Activated naive CD8-positive, alpha-beta T cell treated with anti-CD3 and anti-CD28 coated beads for 36 hours (primary cell): ENCODE measurements around the gene CELSR2. TPM values are rescaled to one million over a fixed set of nuclear protein-coding genes. Genes with fewer than 3 reads are reported as not detected.

Source experiments
- DNase-seq: peaks from one replicate; pipeline ENCODE4 v3.0.0; 2021
- H3K27ac Mint-ChIP-seq: one replicate; pipeline ENCODE4 v1.8.0; 2022; ENCODE audit warnings: mild to moderate bottlenecking, moderate library complexity, mixed read lengths
- H3K27me3 Mint-ChIP-seq: one replicate; pipeline ENCODE4 v1.8.0; 2022; ENCODE audit warnings: mild to moderate bottlenecking, mixed read lengths
- H3K36me3 Mint-ChIP-seq: one replicate; pipeline ENCODE4 v1.8.0; 2021; ENCODE audit warnings: mild to moderate bottlenecking, mixed read lengths
- H3K4me1 Mint-ChIP-seq: one replicate; pipeline ENCODE4 v1.8.0; 2021; ENCODE audit warnings: mixed read lengths
- H3K4me3 Mint-ChIP-seq: one replicate; pipeline ENCODE4 v1.8.0; 2022; ENCODE audit warnings: mild to moderate bottlenecking, moderate library complexity, mixed read lengths
- H3K9me3 Mint-ChIP-seq: one replicate; pipeline ENCODE4 v1.8.0; 2022; ENCODE audit warnings: mixed read lengths
- total RNA-seq, 2 experiments: library from RNA; stranded (reverse); gene quantifications; one replicate each; pipeline ENCODE4 v1.2.3, GENCODE V29; 2021

The CELSR2 gene, protein sequence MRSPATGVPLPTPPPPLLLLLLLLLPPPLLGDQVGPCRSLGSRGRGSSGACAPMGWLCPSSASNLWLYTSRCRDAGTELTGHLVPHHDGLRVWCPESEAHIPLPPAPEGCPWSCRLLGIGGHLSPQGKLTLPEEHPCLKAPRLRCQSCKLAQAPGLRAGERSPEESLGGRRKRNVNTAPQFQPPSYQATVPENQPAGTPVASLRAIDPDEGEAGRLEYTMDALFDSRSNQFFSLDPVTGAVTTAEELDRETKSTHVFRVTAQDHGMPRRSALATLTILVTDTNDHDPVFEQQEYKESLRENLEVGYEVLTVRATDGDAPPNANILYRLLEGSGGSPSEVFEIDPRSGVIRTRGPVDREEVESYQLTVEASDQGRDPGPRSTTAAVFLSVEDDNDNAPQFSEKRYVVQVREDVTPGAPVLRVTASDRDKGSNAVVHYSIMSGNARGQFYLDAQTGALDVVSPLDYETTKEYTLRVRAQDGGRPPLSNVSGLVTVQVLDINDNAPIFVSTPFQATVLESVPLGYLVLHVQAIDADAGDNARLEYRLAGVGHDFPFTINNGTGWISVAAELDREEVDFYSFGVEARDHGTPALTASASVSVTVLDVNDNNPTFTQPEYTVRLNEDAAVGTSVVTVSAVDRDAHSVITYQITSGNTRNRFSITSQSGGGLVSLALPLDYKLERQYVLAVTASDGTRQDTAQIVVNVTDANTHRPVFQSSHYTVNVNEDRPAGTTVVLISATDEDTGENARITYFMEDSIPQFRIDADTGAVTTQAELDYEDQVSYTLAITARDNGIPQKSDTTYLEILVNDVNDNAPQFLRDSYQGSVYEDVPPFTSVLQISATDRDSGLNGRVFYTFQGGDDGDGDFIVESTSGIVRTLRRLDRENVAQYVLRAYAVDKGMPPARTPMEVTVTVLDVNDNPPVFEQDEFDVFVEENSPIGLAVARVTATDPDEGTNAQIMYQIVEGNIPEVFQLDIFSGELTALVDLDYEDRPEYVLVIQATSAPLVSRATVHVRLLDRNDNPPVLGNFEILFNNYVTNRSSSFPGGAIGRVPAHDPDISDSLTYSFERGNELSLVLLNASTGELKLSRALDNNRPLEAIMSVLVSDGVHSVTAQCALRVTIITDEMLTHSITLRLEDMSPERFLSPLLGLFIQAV (N-terminal part only)
- 1 to 10 TPM; 2.6 TPM for total RNA-seq

DNA sequence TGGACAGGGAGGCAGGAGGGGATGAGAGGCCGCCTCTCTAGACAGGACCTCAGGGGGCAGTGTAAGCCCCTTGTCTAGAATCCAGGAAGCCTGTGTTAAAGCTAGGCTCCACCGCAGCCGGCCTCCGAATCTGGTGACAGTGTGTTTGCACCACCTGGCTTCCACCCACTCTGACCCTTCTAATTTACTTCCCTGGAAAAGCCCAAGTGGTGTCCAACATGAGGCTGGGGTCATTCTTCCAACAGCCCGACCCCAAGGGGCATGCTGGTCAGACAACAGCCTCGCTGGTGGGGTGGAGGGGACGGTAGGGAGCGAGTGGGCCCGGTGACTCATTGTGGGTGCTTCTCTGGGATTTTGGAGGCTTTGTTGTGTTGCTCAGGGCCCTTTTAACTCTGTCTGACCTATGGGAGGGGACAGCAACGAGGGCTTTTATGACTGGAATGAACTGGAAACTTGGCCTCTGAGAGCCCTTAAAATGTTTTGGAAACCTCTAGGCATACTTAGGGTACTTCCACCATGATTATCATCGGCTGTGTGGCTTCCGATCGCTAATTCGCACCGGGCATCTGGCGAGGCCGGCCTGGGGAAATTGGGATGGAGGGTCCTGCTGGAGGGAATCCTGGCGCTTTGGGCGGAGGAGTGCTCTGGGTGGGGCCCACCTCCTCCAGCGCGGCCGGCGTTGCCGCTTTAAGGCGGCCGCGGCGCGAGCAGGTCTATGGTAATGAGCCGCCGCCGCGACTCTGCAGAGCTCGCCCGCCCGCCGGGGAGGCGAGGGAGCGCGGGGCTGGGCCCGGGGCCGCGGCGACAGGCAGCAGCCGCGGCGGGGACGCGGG, at the start of gene CELSR2:
Gene CELSR2, plus strand, starts transcription at position 743 of the 833 bp plus-strand sequence. CDS start 541 bp downstream, outside the sequence.
- H3K4me3 Mint-ChIP-seq: peak within 1 kb of the TSS; percentile 53
- peaks cover 4% of the 10 kb centered on the region for H3K27me3 Mint-ChIP-seq
- no peaks in the 10 kb centered on the region for H3K9me3 Mint-ChIP-seq
- no peak within 1 kb of the TSS for H3K27ac Mint-ChIP-seq
- peak; percentile 73 for DNase-seq
- H3K36me3 Mint-ChIP-seq: no peaks in the 10 kb centered on the region
- H3K4me1 Mint-ChIP-seq: peaks cover 8% of the 10 kb centered on the region

DNA sequence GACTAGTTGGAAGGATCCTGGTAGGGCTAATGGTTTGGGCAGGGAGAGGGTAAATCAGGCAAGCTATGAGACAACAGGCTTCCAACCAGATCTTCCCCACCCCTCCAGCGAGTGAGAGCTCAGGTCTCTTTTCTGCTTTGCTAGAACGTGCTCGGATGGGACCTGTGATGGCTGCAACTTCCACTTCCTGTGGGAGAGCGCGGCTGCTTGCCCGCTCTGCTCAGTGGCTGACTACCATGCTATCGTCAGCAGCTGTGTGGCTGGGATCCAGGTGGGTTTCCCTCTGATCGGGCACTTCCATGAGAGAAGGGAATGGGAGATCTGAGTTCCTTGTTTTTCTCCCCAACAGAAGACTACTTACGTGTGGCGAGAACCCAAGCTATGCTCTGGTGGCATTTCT, 49.6 kb upstream of the CELSR2 start:
- Mint-ChIP-seq H3K36me3 (peaks cover 2% of the 10 kb centered on the region), H3K27me3 (no peaks in the 10 kb centered on the region), H3K9me3 (no peaks in the 10 kb centered on the region), H3K4me1 (peaks cover 14% of the 10 kb centered on the region), H3K27ac (peak overlapping the region; percentile 6), H3K4me3 (no peak overlapping the region)
- no peak for DNase-seq

DNA sequence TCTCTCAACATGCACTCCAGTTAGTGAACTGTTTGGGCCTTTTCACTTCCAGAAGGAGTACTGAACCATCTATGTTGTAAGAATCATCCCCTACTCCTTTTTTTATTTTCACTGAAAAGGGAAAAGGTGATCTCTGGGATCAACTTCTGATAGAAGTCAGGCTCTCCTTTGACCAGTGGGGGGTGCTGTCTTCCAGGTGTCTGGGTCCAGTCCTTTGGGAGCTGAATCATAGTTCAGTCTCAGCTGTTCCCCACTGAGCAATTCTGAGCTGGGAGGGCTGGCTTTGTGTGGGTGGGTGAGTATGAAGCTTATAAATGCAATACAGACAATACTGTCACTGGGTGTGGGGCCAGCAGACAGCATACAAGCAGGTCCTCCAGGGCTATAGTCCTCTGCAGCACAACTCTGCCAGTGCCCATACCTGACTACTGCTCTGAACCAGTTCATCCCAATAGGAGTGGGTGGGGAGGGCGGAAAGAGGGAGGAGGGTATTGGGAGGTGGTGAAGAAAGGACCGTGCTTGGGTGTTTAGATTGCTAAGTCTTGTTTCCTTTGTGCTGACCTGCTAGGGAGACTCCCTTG, 48.1 kb upstream of the CELSR2 start:
- peak; percentile 66 for DNase-seq
- Mint-ChIP-seq H3K36me3 (peaks cover 2% of the 10 kb centered on the region), H3K27ac (no peak overlapping the region), H3K4me1 (peaks cover 14% of the 10 kb centered on the region), H3K4me3 (no peak overlapping the region), H3K9me3 (no peaks in the 10 kb centered on the region), H3K27me3 (no peaks in the 10 kb centered on the region)

DNA sequence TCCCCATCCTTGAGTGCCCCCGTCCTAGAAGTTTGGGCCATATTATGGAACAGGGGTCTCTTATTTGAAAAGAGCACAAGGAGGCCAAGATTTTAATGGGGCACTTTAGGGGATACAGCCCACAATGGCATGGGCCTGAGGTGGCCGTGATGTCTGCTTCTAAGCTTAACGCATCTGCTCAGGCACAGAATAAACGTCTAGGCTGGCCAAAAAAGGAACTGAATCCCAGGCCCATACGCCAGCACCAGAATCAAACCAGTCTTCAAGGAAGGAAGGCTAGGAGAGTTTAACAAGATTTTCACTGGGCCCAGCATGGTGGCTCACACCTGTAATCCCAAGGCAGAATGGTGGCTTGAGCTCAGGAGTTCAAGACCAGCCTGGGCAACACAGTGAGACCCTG, 44.9 kb upstream of the CELSR2 start:
- no peak overlapping the region for H3K4me3 Mint-ChIP-seq
- peaks cover 9% of the 10 kb centered on the region for H3K4me1 Mint-ChIP-seq
- H3K36me3 Mint-ChIP-seq: peaks cover 2% of the 10 kb centered on the region
- no peak for DNase-seq
- H3K27me3 Mint-ChIP-seq: no peaks in the 10 kb centered on the region
- H3K27ac Mint-ChIP-seq: no peak overlapping the region
- no peaks in the 10 kb centered on the region for H3K9me3 Mint-ChIP-seq

DNA sequence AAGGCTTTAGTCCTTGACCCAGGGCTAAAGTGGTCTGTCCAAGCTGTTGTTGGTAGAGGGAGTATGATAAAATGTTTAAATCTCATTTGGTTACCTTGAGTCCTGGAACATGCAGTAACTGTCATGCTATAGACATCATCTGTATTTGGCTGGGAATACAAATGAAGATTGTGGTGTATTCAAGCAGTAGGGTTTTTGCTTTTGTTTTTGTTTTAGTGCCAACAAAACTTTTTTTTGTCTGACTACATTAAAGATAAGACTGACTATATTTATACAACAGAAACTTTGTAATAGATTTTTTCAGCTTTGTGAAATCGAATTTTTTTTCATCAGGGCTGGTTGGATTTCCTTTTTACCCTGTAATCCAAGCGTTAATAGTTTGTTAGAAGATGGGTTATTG, 43.0 kb upstream of the CELSR2 start:
- no peaks in the 10 kb centered on the region for H3K27me3 Mint-ChIP-seq
- no peaks in the 10 kb centered on the region for H3K4me1 Mint-ChIP-seq
- no peak overlapping the region for H3K4me3 Mint-ChIP-seq
- no peak for DNase-seq
- no peaks in the 10 kb centered on the region for H3K36me3 Mint-ChIP-seq
- H3K27ac Mint-ChIP-seq: no peak overlapping the region
- H3K9me3 Mint-ChIP-seq: no peaks in the 10 kb centered on the region

DNA sequence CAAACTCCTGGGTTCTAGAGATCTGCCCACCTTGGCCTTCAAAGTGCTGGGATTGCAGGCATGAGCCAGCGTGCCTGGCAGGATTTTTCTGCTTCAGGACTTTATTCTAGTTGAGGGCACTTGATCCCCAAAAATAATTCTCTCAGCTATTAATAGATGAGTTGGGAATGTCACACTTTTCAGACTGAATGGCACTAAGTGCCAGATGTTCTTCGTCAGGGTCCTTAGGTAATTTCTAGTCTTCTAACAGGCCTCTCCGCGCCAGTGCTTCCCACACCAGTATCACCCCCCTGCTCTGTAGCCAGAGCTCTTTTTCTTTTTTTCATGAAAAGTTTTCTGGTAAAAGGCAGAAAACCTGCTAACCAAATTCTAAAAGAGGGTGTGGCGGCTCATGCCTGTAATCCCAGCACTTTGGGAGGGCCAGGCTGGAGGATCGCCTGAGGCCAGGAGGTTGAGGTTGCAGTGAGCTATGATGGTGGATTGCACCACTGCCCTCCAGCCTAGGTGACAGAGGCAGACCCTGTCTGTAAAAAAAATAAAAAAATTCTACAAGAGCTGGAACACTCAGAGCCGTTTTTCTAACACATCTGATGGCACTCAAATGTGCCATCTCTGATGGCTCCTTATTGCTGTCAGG, 41.8 kb upstream of the CELSR2 start:
- no peaks in the 10 kb centered on the region for H3K36me3 Mint-ChIP-seq
- H3K4me3 Mint-ChIP-seq: no peak overlapping the region
- no peaks in the 10 kb centered on the region for H3K27me3 Mint-ChIP-seq
- DNase-seq: no peak
- no peaks in the 10 kb centered on the region for H3K9me3 Mint-ChIP-seq
- no peak overlapping the region for H3K27ac Mint-ChIP-seq
- H3K4me1 Mint-ChIP-seq: no peaks in the 10 kb centered on the region

DNA sequence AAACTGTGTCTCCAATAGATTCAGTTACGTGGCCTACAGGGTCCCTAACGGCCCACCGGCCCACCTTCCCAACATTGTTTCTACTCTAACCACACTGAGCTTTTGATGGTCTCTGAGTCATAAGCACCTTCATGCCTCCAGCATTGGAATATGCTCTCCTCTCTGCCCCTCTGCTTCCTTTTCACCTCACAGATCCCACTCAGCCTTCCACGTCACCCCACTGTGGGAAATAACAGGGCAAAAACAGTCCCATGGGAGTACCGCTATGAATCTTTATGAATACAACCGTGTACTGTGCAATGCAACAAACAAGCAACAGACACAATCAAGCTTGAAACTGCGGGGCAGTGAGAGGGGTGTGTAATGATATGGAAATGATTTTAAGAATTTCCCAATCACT, 40.9 kb upstream of the CELSR2 start:
- H3K27ac Mint-ChIP-seq: no peak overlapping the region
- peaks cover 1% of the 10 kb centered on the region for H3K4me1 Mint-ChIP-seq
- DNase-seq: no peak
- no peaks in the 10 kb centered on the region for H3K36me3 Mint-ChIP-seq
- no peak overlapping the region for H3K4me3 Mint-ChIP-seq
- H3K9me3 Mint-ChIP-seq: no peaks in the 10 kb centered on the region
- H3K27me3 Mint-ChIP-seq: no peaks in the 10 kb centered on the region

DNA sequence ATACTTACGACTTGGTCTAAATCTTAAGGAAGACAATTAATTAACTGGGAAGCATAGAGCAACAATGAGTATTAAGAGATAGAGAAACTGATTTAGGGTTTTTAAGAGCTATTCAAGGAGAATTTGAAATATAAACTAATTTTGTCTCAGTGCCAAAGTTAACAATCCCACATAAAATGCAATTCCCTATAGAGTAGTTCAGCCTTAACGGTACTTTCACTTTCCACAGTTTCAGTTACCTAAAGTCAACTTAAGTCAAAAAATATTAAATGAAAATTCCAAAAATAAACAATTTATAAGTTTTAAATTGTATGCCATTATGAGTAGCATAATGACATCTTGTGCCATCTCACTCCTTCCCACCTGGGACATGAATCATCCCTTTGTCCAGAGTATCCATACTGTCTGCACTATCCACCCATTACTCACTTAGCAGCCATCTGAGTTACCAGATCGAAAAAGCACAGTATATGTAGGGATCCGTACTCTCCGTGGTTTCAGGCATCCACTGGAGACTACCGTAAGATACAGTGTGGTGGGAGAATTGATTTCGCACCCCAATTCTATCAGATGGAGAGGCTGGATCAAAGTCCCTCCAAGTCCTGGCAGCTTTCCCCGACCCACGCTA, 40.4 kb upstream of the CELSR2 start:
- H3K27me3 Mint-ChIP-seq: no peaks in the 10 kb centered on the region
- DNase-seq: no peak
- H3K4me1 Mint-ChIP-seq: peaks cover 2% of the 10 kb centered on the region
- no peak overlapping the region for H3K4me3 Mint-ChIP-seq
- no peaks in the 10 kb centered on the region for H3K36me3 Mint-ChIP-seq
- no peak overlapping the region for H3K27ac Mint-ChIP-seq
- no peaks in the 10 kb centered on the region for H3K9me3 Mint-ChIP-seq

DNA sequence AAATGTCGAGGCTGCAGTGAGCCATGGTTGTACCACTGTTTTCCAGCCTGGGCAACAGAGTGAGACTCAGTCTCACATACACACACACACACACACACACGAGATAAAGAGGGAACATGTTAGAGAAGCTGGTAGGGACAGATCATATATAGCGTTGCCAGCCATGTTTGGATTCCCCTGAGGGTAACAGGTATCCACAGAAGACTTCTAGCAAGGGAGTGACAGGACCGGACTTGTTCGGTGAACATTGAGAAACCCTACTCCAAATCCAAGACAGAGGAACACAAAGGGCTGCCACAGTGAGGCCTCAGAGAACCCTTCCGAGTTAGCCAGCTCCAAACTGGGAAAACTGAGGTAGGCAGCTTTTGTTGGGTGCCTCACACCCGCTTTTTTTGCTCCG, 39.3 kb upstream of the CELSR2 start:
- Mint-ChIP-seq H3K27ac (no peak overlapping the region), H3K4me3 (no peak overlapping the region), H3K9me3 (no peaks in the 10 kb centered on the region), H3K27me3 (no peaks in the 10 kb centered on the region), H3K4me1 (peaks cover 5% of the 10 kb centered on the region), H3K36me3 (peaks cover 9% of the 10 kb centered on the region)
- DNase-seq: no peak

DNA sequence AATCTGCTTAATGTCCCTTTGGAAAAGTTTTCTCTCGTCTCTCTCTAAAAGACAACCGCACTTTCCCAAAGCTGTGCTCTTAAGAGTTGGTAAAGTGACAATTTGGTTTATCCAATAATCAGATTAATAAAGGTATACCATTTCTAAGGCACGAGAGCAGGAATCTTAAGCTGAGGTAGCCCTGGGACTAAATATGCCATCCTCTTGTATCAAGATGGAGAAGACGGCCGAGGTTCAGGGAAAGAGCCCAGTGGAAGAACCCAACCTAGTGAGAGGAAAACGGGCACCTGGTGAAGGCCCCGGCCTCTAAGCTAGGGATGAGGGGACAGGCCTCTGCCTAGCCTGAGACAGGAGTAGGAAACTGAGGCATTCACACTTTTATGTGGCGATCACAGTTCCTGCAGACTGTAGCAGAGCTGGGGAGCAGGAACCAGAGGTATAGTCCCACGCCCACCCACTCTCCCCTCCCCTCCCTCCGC, 36.0 kb upstream of the CELSR2 start:
- H3K4me3 Mint-ChIP-seq: peak overlapping the region; percentile 97
- DNase-seq: no peak
- no peaks in the 10 kb centered on the region for H3K27me3 Mint-ChIP-seq
- H3K36me3 Mint-ChIP-seq: peaks cover 38% of the 10 kb centered on the region
- H3K27ac Mint-ChIP-seq: peak overlapping the region; percentile 95
- H3K9me3 Mint-ChIP-seq: peaks cover 2% of the 10 kb centered on the region
- H3K4me1 Mint-ChIP-seq: peaks cover 27% of the 10 kb centered on the region

DNA sequence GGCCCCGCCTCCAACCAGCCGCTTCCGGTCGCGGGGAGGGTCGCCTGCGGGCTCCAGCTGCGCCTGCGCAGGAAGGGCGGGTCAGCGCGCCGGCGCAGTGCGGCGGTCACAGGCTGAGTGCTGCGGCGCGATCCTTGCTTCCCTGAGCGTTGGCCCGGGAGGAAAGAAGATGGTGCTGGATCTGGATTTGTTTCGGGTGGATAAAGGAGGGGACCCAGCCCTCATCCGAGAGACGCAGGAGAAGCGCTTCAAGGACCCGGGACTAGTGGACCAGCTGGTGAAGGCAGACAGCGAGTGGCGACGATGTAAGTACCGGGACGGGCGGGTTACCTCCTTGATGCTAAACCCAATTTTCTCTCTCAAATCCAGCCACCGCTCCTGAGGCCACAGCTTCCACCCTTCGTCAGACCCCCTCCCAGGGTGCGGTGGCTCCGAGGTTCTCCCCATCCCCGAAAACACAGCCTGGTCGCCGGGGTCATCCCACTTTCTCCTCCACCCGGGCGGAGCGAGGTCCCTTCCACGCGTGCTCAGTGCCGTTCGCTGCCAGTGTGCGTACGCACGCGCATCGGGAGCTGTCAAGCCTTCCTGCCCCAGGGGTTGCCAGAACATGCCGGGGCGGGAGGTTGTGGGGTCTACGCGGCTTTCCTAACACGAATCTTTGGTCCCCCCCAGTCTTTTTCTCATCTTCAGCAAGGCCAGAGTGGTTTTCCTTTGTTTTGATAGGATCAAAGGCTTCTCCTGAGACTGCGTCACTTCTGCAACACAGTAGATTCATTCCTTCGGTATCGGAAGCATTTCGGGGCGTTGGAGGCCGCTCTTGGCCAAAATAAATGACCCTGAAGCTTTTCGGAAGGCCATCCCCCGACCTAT, 35.3 kb upstream of the CELSR2 start, which contains the start of gene SARS1:
Gene SARS1, plus strand, starts transcription at position 95 of the 870 bp plus-strand sequence. Its CDS starts 75 bp downstream, at position 170.
- Mint-ChIP-seq H3K36me3 (peaks cover 45% of the 10 kb centered on the region), H3K27ac (peak within 1 kb of the TSS; percentile 95), H3K27me3 (no peaks in the 10 kb centered on the region), H3K4me1 (peaks cover 29% of the 10 kb centered on the region), H3K4me3 (peak within 1 kb of the TSS; percentile 97), H3K9me3 (peaks cover 6% of the 10 kb centered on the region)
- peak; percentile 91 for DNase-seq
